Amniotic stem cell (primary cell): Measurements from ENCODE around the gene ASIP.
"Not testable (repeated sequence)": the region's sequence is repeated elsewhere in the genome, so short reads cannot be mapped to it uniquely, and the experiment has no call there.

Experiments used
- DNase-seq: peaks from one replicate; lab custom pipeline; 2025; lab: John Stamatoyannopoulos, UW

The ASIP gene

GRCh38 chr20:34287500-34287899, 46.3 kb downstream of the ASIP start:
- DNase-seq = not testable (repeated sequence)

- no peak for DNase-seq
These were observed 49.2 kb downstream of the ASIP start for GRCh38 chr20:34290471-34290870.

- DNase-seq = no peak
These were observed 51.3 kb downstream of the ASIP start for GRCh38 chr20:34292496-34292895.

- no peak for DNase-seq
These were observed 51.9 kb downstream of the ASIP start for GRCh38 chr20:34293119-34293518.

- no peak for DNase-seq
These were observed 52.4 kb downstream of the ASIP start for GRCh38 chr20:34293589-34293988.

- DNase-seq = no peak
These were observed 53.3 kb downstream of the ASIP start for GRCh38 chr20:34294563-34294962.

GRCh38 chr20:34295284-34295683, 54.1 kb downstream of the ASIP start:
- no peak for DNase-seq

GRCh38 chr20:34296468-34296867, 55.2 kb downstream of the ASIP start:
- DNase-seq = no peak

GRCh38 chr20:34298294-34298784, 57.1 kb downstream of the ASIP start:
- DNase-seq = not testable (repeated sequence)

GRCh38 chr20:34299556-34300255, 58.5 kb downstream of the ASIP start:
- no peak for DNase-seq

- DNase-seq = no peak
These were observed 59.1 kb downstream of the ASIP start for GRCh38 chr20:34300256-34300806.

GRCh38 chr20:34300809-34301586, 59.8 kb downstream of the ASIP start:
- no peak for DNase-seq

- DNase-seq = no peak
These were observed 60.5 kb downstream of the ASIP start for GRCh38 chr20:34301587-34302311.

GRCh38 chr20:34302312-34302722, 61.1 kb downstream of the ASIP start:
- DNase-seq = no peak

- DNase-seq = peak; percentile 92
These were observed 61.7 kb downstream of the ASIP start, which contains the start of gene AHCY for GRCh38 chr20:34302723-34303533. Gene AHCY (minus strand): TSS chr20:34303355. CDS start chr20:34303270, 85 bp downstream.

- DNase-seq = no peak
These were observed 64.4 kb downstream of the ASIP start for GRCh38 chr20:34305333-34306230.

GRCh38 chr20:34309691-34310090, 68.5 kb downstream of the ASIP start:
- DNase-seq = no peak

- DNase-seq = no peak
These were observed 69.4 kb downstream of the ASIP start for GRCh38 chr20:34310481-34311117.

GRCh38 chr20:34311118-34312023, 70.1 kb downstream of the ASIP start:
- no peak for DNase-seq
